GM18520 (cell line): ENCODE results near the gene CDH26.
"Not testable (repeated sequence)": the region's sequence is repeated elsewhere in the genome, so short reads cannot be mapped to it uniquely, and the experiment has no call there.

ENCODE experiments used
- ATAC-seq: cut with Tn5 transposase; IDR thresholded peaks from one replicate; pipeline ENCODE4 v1.9.1; 2021; ENCODE audit not compliant: unreplicated experiment

Gene CDH26

DNA sequence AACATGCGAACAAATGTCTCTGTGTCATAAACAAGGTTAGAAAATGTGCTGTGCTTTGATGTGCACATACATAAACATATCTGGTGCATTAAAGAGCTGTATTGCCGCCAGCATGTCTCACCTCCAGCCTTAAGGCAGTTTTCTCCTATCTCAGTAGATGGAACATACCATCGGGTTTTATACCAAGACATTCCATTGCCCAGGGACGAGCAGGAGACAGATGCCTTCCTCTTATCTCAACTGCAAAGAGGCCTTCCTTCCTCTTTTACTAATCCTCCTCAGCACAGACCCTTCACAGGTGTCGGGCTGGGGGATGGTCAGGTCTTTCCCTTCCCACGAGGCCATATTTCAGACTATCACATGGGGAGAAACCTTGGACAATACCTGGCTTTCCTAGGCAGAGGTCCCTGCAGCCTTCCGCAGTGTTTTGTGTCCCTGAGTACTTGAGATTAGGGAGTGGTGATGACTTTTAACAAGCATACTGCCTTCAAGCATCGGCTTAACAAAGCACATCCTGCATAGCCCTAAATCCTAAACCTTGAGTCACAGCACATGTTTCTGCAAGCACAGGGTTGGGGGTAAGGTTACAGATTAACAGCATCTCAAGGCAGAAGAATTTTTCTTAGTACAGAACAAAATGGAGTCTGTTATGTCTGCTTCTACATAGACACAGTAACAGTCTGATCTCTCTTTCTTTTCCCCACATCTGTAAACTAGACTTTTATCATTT is 83.4 kb downstream of the CDH26 start:
- not testable (repeated sequence) for ATAC-seq

DNA sequence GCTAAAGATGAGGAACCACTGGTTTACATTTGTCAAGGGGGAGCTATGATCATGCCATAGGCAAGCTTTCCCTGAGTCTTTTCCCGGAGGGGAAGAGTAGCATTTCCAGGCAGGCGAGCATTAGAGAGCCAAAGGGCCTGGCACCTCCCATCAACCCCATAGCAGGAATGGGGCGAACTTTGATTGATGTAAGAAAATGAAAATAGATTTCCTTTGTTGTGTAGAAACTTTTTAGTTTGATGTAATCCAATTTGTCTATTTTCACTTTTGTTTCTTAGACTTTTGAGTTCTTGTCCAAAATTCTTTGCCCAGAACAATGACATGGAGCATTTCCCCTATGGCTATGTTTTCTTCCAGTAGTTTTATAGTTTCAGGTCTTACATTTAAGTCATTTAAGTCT is 85.2 kb downstream of the CDH26 start:
- ATAC-seq = no peak

DNA sequence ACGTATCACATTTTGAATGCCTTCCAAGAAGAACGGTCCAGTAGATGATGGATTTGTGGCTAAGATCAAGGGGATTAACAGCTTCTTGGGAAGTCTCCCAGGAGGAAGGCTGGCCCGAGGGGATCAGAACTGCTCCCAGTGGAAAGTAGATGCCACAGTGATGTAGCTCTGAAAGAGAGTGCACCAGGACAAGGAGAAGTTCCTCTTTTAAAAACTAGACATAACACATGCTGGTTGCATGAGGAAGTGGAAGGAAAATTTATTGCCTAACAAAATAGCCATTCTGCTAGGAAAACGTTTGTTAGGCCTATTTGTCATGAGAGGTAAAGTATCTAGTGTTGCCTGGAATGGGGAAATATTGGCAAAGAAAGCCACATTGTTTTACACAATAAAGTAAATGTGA is 87.8 kb downstream of the CDH26 start:
- ATAC-seq = no peak

DNA sequence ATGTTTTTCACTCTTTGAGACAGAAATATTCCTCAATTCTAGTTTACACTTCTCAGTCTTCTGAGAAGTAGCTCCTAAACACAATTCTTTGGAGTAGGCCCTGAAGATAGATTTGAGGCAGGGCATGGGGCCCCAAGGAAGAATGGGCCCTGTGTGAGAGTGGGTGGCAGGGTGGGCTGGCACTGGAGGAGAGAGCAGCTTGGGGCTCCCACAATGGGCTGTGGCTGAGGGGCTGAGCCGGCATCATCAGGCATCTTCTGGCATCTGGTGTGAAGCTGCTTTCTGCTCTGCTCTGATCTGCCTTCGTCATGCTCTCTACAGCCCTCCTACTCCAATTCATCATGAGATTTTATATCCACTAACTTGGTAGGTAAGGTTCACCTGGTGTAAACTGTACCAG is 88.2 kb downstream of the CDH26 start:
- no peak for ATAC-seq

DNA sequence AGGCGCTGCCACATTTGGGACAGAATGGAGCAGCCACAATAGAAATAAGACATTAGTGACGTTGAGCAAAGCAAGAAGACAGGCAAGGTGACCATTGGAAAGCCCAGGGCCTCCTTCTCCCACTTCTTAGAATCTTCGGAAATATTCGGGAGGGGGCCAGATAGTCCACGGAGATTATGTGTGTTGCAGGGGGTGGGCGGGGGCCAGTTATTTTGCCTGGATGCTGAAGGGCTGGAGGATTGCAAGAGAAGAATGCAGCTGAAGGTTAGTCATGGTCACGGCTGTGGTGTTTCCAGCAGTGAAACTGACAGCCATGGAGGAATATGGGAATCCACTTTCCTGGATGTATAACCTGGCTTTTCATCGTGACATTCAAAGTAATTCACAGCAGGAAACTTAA is 88.6 kb downstream of the CDH26 start:
- ATAC-seq = no peak

DNA sequence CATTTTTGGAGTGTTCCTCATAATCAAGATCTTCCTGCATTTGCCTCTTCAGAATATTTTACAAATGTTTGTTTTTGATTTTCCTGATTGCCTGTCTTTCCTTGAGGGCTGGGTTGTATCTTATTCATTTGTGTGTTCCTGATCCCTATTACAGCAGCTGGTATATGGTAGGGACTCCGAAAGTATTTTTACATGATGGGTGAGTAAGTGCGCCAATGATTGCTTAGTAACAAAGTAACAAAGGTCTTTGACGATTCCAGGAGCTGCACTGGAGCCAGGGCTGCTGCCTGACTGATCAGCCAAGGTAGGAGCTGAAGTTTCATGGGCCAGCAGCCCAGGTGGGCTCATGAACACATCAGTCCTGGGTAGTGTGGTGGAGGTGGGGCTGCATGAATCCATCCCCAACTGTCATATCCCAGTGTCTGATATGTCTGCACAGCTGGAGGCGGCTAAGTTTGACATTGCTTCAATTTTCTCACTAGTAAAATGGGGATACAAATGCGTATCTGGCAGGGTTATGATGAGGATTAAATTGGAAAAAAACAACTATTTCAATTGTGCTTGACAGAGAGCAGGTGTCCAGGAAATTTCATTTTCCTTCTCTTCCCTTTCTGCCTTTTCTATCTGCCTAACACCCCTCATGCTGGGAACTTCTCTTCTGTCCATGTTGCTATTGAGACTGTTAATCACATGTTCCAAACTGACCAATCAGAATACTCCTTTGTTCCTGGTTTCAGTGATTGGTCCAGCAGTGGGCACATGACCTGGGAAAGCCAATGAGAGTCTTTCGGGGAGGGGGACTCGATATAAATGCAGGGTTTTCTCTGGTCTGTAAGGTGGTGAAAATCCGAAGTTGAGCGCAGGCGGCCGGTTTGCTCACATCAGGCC is 90.7 kb downstream of the CDH26 start:
- ATAC-seq = no peak

DNA sequence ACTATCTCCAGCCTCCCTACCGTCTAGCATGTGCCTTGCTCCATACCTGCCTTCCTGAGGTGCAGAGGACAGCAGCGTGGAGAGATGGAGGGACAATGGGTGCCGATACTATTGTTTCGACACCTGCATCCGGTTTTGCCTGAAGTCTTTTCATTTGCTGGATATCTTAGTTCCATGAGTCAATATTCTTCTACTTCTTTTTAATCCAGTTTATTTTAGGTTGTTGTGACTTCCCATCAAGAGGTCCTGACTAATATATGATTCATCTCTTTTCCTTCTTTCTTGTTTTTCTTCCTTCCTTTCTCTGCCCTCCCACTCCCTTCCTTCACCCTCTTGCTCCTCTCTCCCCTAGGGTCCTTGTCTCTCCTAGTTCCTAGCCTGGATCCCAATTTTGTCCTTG is 91.4 kb downstream of the CDH26 start:
- no peak for ATAC-seq

DNA sequence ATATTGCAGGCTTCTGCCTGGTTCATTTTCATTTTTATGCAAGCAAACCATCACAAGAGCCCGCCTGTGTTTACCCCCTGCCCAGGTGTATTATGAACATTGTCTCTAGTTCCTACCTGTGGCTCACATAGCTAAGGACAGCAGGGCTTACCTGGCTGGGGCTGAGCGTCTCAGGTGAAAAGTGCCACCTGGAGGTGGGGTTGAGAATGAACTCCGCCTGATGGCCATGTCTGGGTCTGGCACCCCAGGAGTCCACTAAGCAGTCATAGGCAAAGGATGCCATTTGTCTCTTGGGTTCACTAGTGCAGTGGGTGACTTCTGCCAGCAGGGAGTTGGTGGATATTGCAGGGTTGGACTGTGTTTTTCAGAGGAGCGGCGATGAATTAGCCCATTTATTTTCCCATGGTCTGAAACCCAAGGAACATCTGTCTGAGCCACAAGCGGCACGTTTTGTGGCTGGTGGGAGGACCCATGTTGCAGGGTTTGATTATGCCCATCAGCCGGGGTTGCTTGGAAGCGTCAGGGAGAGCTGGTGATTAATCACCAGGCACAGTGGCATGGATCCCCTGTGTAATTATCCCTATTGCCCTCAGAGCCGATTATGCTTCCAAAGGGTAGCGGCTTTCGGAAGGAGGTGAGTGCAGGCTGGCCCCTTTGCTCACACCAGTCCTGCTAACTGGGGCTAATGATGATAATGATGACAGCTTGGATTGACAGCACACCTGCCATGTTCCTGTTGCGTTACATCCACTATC is 92.1 kb downstream of the CDH26 start:
- ATAC-seq = no peak

DNA sequence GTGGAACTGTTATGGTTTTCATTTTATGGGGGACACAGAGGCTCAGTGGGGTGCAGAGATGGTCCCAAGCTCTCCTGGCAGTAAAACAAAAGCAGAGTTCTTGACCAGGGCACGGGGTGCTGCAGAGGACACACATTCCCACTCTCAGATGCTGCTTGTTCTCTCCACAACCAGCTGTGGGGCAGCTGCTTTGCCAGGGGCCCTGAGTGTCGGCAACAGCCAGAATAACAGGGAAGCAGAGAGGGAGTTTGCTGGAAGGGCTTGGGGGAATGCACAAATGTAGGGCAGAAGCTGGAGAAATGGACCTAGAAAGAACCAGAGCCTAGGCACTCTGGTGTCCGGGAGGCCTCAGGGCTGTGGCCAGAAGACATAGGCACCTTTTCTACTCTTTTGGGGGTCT is 93.7 kb downstream of the CDH26 start:
- no peak for ATAC-seq

DNA sequence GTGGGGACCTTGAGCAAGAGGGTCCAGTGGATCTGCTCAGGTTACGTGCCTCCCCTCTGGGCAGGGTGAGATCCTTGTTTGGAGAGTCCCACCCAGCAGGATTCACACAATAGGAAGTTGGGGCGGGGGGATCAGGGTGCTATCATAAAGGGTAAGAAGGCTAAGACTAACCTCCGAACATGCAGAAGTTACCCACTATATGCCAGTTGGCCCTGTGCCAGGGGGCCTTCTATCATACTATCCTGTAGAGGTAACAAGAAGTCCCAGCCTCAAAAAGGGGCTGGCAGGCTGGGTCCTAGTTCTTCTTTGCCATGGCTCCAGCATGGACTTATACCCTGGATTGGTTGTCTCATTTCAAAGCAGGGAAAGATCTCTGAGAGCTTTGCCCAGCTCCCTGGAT is 94.1 kb downstream of the CDH26 start:
- no peak for ATAC-seq

DNA sequence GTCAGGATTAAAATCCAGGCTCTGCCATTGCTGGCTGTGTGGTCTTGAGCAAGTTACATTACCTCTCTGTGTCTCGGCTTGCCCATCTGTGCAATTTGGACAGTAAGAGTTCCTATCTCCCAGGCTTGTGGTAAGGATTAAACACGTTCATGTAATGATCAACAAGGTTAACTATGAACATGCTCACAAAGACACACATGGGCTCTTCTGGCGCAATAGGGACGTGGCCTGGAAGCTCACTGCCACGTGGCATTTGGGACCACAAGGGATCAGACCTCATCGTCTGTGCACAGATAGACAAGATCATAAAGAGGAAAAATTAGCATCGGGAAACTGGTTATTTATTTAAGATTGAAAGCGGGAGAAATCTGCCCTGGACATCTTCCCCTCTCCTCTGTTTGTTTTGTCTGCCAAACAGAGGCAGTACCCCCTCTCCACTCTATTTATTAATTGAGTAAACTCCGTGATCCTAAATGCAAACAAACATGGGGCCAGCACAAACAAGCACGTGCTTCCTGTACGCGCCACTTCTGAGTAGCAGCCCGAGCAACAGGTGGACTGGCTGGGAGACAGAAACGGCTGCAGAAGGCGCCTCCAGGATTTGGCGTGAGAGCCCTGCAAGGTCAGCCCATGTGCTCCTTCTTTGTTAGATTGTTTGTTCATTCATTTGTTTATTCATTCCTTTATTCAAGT is 95.0 kb downstream of the CDH26 start:
- no peak for ATAC-seq

DNA sequence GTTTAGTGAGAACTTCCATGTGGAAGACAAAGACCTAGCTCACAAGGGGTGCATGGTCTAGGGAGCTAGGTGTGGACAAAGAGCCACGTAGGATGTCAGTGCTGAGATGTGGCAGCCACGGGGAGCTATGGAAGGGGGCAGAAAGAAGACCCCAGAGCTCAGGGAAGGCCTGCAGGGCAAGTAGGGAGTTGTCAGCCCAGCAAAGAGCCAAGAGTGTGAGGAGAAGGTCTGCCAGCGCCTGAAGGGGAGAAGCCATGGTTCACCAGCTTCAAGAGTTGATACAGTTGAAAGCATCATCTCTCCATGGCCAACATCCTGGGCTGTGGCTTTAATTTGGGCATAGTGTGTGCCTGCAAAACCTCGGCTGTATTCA is 95.6 kb downstream of the CDH26 start:
- no peak for ATAC-seq

DNA sequence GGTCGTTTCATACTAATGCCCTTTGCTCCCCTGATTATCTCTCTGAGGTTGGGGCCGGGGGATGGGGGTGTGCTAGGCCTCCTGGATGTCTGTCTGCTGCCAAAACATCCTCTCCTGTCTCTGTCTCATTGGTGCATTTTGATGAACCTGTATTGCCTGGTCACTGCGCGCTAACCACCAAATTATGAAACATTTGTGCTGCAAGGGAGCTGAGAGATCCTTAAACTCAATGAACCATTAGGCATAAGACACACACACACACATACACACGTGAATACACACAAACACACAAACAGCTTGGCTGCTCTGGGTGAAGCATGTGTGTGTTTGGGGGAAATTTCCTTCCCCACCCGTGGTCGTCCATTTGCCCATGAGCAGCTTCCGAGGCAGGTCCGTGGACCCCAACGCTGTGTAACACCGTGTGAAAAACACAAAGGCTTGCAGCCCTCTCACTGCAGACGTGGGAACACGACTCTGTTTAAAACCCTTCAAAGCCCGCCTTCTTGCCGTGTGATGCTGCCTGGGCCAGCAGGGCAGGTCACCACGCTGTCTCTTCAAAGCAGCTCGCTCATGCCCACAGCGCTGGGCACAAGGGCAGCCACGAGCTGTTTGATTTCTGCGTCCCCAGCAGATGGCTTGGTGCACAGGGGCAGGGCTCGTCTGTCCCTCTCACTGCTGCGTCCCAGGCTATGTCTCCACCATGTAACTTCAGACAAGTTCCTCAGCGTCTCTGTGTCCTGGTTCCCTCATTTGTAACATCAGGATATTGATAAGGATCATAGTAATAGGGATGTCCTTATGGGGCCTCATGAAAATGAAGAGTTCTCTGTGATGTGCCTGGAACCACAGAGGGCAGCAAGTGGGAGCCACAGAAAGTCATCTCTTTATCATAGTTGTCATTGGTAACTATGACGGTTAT is 96.8 kb downstream of the CDH26 start:
- ATAC-seq = no peak

DNA sequence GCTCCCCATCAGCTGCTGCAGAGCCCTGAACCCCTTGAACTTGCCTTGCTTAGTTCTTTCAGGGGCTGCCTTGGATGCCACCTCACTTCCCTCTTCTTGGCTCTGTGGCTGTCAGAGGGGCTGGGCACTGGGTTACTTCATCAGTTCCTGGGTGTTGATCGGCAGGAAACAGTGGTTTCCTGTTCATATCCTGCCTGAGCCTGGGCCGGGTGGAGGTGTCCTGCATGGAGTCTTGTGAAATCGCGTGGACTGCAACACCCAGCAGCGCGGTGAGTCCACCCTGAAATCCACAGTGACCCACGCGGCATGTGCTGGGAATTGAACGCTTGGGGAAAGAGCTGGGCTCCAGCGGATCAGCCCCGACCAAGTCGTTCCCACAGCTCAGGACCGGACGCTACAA is 97.5 kb downstream of the CDH26 start:
- ATAC-seq = no peak

DNA sequence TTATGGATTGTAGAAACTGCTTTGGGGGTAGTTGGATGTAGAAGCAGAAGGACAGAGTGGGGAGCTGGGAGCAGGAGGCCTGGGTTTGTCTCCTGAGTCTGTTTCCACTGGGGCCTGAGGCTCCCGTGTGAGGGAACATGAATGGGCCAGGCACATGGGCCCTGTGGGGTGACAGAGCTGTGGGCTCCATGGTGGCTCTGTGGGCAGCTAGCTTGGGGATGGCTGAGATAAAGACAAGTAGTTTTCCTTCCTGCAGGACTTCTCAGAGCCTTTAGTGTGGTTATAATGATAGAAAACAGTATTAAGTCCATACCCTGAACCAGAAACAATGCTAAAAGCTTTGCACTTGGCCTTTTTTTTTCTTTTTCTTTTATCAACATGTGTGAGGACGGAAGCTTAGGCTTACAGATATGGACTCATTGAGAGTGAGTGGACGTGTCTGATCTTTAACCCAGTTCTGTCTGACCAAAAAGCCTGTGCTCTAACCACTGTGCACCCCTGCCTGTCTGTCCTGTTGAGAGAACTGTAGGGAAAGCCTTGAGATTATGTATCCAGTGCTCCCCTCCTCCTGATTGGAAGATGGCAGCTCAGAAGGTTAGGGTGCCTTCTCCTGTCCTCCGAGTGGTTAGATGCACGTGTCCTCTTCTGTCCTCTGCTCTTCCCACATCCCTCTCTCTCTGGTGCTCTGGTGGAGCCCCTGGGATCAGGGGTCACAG is 98.3 kb downstream of the CDH26 start:
- ATAC-seq = no peak

DNA sequence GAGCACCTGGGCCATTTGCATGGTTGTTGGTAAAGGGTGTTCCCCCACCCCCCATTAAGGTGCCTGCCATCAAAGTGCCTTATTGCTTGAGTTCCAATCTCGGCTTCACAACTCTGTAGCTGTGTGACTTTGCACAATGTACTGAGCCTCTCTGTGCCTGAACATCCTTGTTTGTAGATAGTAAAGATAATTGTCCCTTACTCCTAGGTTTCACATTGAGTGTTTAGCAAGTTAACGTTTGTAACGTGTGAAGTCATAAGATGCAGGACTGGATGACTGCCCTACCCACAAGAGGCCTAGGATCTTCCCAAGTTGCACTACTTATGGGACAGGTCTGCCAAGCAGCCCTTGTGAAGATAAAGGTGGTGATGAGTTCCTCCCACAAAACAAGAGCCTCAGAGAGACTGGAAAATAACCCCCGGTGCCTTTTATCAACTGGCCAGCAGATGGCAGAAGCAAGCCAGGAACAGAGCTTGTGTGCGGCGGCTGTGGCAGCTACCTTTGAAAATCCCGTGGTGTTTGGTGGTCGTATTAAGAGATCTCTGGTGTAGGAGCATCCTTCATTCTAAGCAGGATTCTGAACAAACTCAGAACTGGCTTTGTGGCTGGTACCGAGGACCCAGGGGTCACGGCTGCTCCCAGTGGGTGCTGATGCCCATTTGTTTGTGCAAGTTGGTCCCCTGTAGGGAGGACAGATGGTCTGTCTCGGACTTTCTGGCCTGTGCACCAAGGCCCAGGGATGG is 99.1 kb downstream of the CDH26 start:
- ATAC-seq = no peak

DNA sequence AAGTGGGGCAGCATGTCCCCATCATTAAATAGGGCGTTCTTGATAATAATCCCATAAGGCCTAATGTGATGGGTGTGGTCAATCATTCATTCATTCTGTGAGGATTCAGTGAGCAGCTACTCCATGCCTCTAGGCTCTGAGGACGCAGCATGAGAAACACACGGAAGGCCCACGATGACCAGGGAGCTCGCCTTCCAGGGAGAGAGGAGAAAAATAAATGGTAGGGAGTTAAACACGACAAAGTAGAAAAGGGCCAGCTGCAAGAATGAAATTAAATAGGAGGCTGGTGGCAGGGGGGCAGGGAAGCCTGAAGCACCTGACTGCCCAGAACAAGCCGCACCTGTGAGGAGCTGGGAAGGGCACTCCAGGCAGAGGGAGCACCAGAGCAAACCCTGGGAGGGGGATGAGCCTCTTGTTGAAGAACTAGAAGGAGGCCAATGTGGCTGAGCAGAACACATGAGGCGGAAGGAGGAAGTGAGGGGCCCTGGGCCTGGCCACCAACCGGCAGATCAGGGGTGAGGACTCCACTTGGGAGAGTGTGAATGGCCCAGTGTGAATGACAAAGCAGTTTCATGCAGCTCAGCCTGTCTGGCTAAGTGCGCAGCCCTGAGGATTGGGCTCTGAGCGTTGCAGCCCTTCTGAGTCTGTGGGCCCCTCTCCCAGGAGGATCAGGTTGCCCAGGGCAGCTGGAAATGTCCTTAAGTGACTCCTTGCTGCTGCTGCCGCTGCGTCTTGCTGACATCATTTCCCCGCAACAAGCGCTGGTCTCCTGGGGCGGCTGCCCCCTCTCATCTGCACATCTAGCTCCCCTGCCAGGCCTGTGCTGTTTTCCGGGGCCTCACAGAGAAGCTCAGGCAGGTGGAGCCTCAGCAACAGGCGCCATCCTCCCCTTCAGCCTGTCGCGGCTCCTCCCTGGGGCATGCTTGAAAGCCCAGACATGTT is 99.9 kb downstream of the CDH26 start:
- no peak for ATAC-seq

DNA sequence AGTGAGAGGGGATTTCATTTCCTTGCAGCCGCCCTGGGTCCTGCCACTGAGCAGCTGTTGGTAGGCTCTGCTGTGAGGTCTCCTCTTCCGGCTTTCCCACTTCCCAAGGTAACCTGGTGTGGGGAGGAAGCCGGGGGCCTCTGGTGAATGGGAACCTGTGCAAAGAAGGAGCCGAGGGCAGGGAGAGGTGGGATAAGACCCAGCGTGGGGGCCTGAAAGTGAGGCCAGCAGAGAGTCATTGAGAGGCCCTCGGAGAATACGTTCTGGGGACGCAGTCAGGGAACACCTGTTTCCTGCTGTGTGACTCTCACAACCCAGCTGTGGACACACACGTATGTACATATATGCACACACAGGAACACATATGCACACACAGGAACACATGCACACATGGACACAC is 100.7 kb downstream of the CDH26 start:
- no peak for ATAC-seq
